DMS79 treated with DMSO at 0.1 percent for 48 hours (cell line): ENCODE data around the gene TRPC4.
A peak's percentile ranks its signal among the peaks of the same experiment; 100 is the strongest.

ENCODE experiments used
- DNase-seq: peaks from one replicate; lab custom pipeline; 2025; lab: John Stamatoyannopoulos, UW

The TRPC4 gene

DNA sequence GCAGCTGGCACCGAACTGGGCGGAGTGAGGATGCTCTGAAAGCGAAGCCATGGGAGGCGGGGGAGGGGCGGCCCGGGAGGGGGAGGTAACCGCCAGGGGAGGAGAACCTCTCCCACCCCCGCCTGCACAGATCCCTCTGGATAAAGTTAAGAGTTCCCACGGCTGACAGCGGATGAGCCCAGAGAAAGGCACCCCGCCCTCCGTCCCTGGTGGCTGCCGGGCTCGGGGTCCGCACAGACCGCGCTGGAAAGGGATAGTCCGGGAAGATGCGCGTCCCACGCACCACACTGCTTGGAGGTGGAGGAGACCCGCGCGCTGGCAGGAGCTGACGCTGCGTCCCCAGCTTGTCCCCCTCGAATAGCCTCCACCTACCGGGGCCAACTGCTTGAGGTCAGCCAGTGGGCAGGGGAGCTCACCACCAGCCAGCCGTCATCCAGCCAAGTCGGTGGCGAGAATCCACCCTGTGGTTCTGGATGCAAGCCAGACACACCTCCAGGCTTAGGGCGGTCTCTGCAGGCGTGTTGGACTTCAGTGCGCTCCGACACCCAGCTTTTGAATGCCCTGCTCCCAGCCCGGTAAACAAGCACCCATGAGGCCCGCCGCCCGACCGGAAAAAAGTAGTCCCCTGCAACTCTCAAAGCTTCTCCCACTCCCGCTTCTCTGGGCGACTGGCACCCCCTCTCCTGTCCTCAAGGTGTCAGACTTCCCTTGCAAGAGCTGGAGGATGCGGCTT, at the start of gene TRPC4:
TRPC4 (minus strand) TSS at position 17 of the 733 bp plus-strand sequence. CDS start 86,439 bp downstream, outside the sequence.
- DNase-seq = peak; percentile 10

GRCh38 chr13:37918751-37919150, 49.2 kb upstream of the TRPC4 start:
- no peak for DNase-seq

DNA sequence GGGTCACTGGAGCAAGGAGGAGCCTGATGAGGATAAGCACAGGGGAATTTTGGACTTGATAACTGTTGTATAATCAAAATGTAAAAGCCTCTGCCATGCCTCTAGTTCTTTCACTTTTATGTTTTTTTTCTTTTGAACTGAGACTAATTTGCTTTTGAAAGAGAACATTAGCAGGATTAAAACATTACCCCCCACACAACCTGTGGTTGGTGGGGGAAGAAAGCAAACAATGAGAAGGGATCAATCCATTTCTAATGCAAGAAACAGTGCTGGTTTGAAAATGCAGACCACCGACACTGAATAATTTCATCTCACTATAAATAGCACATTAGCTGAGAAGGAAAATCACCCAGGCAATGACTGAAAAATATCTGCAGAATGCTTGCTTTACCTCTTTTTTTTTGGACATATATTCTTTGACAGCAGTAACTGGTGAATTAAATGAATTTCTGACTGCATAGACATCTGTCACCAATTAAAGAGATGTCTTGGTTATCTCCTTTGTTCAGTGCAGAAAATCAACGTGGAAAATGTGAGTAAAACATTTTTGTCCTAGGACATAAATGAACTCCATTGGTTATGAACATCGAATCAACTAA, 48.6 kb upstream of the TRPC4 start:
- DNase-seq = no peak

GRCh38 chr13:37914781-37915391, 45.3 kb upstream of the TRPC4 start:
- DNase-seq = no peak

- DNase-seq = no peak
Measured at GRCh38 chr13:37910790-37911189, 41.2 kb upstream of the TRPC4 start.

GRCh38 chr13:37906880-37907279, 37.3 kb upstream of the TRPC4 start:
- no peak for DNase-seq

GRCh38 chr13:37905736-37906135, 36.2 kb upstream of the TRPC4 start:
- DNase-seq = no peak

DNA sequence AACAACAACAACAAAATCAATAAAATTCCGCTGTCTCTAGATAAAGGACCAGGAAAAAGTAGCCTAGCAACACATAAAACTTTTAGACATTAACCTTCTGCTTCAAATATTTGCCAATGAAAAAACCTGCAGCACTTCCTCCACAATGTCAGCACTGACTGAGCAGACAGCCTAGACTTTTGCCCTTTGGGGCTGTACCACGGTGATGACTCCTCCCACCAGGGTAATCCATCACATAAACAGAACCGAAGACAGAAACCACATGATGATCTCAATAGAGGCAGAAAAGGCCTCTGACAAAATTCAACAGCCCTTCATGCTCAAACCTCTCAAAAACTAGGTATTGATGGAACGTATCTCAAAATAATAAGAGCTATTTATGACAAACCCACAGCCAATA, 30.2 kb upstream of the TRPC4 start:
- no peak for DNase-seq

GRCh38 chr13:37893321-37893720, 23.7 kb upstream of the TRPC4 start:
- no peak for DNase-seq

- DNase-seq = no peak
Measured at GRCh38 chr13:37889820-37890219, 20.2 kb upstream of the TRPC4 start.

GRCh38 chr13:37889102-37889501, 19.5 kb upstream of the TRPC4 start:
- no peak for DNase-seq

GRCh38 chr13:37886879-37887278, 17.3 kb upstream of the TRPC4 start:
- DNase-seq = no peak

GRCh38 chr13:37884674-37885073, 15.1 kb upstream of the TRPC4 start:
- DNase-seq = no peak

DNA sequence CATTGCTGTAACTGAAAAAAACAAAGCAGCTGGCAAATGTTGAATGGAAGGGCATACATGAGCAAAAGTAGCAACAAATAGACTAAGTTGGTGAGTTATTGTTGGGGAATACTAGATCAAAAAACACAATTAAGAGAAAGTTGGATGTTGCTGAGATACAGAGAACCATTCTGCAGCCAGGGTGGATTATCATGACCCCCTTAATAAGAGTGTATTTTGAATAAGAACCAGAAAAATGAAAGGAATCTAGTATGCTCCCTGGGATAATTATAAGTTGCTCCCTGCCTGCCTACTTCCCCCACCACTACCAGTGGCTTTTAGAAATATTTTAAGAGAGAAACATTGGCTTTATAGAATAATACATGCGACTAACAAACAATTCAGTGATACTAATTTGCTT, 14.5 kb upstream of the TRPC4 start:
- DNase-seq = no peak

- DNase-seq = no peak
Measured at GRCh38 chr13:37878921-37879320, 9.3 kb upstream of the TRPC4 start.

GRCh38 chr13:37878496-37878895, 8.9 kb upstream of the TRPC4 start:
- DNase-seq = no peak

GRCh38 chr13:37870895-37871550, 1.5 kb upstream of the TRPC4 start:
- DNase-seq = no peak

DNA sequence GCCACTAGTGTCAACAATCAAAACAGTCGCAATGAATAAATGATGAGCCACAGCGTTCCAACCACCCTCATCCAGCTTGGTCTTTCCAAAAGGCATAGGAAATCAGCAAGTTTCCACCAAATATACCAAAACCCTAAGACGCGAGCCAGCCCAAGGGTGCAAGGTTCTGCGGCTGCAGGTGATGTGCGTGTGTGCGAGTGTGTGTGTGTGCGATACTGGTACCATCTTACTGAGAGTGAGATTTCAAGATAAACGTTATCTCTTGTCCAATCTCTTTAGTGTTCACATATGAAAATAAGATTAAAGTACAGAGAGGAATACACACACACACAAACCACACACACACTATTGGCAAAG, 895 bp upstream of the TRPC4 start:
- DNase-seq = no peak

GRCh38 chr13:37869506-37869755, 141 bp downstream of the TRPC4 start:
- DNase-seq = no peak

DNA sequence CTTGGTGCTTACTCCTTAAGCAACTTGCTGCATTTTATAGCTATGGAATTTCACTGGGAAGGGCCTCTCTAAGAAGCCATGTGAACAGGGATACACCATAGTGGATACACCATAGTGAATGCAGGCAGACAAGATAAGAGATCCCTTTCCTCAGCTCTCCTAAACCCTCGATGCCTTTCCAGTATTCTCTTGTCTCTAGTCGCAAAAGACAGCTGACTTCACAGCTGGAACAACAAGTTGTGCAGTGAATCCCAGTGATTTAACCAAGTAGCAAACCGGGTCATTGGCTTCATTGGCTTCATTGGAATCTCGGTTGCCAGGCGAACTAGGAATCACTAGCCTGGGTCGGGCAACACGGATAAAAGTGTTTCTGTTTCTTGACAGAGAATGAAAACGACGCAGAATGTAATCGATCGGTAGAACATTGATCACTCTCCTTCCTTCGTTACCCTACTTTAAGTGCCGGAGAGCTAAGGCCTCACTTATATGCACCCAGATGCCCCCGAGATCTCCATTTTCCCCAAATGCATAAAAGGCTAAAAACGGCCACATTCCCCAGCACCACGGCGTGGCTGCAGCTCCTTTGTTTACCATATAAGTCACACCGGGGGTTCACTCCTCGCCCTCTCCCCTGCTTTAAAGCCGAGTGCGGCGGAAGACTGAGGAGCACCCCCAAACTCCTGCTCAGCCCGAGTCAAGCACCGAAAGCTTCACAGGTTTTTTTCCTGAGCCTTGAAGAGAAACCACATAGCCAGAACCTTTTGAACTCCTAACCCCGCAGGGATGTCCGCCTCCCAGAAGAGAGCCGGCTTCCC, 674 bp downstream of the TRPC4 start:
- no peak for DNase-seq

DNA sequence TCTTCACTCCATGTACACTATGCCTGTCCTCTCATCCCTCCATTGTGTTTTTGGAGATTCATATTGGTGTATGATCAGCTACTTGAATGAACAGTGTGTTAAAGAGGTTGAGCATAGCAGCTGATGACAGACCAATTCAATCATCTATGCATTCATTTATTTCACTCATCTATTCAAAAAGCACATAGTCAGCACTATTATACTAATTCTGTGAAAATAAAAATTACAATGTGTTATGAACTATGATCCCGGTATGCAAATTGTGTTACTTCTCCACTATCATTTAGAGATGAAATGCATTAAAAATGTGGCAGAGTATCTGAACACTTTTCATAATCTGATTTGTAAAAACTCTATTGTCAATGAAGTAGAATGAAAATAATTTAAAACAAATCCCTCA, 5.9 kb downstream of the TRPC4 start:
- DNase-seq = no peak

DNA sequence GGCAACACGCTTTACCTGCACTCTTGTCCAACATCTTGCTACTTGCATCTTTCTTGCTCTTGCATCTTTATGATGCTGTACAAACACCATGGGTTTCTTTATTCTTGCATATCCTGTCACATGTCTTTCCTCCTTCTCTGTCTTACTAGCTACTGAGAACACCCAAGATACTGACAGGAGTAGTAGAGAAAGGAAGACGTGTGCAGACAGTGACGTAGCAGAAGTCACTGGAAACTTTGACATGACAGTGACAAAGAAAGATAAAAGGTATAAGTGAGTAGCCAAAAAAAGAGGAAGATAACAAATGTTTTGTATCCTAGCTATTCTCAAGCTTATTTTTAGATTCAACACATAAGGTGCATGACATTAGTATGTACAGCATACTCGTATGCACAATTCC, 34.2 kb downstream of the TRPC4 start:
- no peak for DNase-seq

DNA sequence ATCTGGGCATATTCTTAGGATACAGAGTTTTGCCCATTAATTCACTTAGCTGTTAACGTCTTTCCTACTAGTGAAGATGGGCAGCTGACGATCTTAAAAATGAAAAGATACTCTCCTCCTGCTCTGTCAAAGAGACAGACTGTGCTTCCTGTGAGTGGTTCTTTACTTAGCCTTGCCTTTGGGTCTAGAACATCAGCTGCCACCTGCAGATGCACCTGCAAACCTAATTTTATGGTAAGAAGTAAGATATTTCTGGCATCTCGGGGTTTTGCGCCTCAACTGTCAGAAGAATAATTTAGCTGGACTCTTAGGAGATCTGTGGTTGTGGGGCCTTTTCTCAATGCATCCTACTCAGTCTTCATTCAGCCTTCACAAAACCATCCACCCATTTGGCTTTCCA, 36.2 kb downstream of the TRPC4 start:
- DNase-seq = no peak
